Inflammatory macrophage treated with lipopolysaccharide for 1 hour (primary cell): Measurements from ENCODE around the gene ACKR2.

Source experiments
- DNase-seq, 2 donors: peaks; one replicate each; pipeline ENCODE4 v3.0.0-alpha.2; 2020 to 2022

The ACKR2 gene

DNA sequence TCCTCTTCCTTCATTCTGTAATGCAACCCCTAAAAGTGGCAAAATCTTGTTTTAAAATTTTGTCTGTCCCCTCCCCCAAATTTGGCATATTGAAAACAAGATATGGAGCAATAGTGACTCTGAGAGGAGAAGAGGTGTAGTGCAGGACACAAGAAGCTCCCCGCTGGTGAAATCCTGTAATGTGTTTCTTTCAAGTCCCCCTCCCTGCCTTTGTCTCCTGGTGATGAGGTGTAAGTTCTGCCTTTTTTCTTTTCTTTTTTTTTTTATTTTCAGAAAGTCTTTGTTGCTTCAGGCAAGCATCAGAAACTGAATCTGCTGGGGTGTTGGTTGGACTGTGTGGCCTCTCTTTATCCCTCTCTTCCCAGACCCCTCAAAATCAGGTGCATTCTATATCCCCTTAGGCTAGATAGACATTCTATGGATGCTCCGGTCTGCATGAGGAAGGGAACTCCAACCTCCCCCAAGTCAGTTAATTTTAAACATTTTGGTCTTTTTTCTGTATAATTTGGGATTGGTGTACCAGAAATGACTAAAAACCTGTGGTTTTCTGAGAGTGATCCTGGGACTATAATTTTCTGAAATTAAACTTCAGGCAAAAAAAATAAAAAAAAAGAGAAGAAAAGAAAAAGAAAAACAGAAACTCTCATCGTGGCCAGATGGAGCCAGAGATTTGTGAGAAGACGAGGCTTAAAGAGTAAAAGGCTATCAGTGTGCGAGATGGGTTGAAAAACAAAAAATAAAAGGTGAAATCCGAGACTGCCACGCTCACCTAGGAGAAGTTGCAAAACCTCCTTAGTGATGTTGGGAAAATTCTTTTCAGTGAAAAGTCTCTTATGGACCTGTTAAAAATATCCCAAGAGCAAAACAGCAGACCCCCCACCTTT, 21.4 kb downstream of the ACKR2 start:
- DNase-seq = no peak

DNA sequence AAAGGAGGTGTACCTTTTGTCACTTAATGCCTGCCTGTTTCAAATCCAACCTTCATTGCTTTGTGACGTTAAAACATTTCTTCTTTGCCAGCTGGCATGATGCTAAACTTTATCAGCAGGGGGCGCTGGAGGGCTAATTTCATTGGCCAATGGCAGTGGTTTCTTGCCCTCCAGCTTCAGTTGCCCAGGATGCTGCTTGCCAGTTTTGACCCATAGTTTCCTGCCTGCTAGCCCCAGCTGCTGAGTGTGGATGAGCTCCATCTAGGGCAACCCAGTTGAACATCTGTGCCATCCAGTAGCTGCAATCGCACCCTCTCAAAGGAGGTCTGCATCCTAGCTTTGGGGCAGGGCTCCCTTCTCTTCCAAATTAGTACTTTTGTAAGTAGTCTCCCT, 22.1 kb downstream of the ACKR2 start:
- peak; percentile 56 to 93 for DNase-seq

- DNase-seq = no peak
These were observed 27.2 kb downstream of the ACKR2 start for GRCh38 chr3:42836150-42837123.

DNA sequence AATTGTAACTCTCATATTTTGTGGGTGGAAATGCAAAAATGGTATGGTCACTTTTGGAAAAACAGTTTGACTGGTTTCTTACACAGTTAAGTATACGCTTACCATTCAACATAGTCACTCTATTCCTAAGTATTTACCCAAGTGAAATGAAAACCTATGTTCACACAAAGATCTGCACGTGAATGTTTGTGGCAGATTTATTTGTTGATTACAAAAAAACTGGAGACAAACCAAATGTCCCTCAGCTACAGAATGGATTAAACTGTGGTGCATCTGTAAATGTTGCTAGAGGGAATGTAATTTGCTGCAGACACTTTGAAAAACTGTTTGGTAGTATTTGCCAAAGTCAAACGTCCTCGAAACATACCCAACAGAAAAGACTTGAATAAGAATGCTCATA, 29.3 kb downstream of the ACKR2 start:
- no peak for DNase-seq

- DNase-seq = peak; percentile 52 to 74
These were observed 30.4 kb downstream of the ACKR2 start for GRCh38 chr3:42839616-42840015.

GRCh38 chr3:42841332-42841731, 32.1 kb downstream of the ACKR2 start:
- DNase-seq = no peak

DNA sequence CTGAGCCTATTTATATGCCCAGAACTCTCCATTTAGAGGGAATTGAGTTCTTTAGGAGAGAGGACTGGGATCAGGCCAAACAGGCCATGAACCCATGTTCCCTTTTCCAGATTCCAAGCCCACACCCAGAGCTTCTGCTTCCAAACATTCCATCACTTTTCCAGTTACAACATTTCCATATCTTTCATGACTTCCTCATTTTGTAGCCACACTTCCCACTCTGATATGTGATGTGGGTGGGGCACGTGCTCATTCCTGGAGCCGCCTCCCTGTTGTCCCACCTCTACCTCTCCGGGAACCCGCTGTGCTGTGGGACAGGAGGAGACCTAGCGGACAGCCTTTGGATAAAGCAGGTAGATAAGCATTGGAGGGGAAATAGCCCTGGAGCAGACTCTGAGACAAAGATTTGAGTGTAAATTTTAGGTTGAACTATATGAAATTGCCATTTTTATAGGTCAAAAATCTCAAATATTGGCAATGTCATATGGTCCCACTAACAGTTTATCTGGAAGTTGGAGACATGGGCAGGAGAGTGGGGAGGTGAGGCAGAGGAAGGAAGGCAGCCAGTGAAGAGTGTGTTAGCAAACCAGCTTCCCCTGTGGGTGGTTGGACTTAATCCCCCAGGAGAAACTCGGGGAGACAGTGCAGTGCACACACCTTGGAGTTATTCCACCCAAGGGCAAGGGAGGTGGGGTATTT, 34.6 kb downstream of the ACKR2 start:
- DNase-seq = peak in 1 of 2 donors; percentile 20

- DNase-seq = no peak
These were observed 35.1 kb downstream of the ACKR2 start for GRCh38 chr3:42844412-42844713.

GRCh38 chr3:42844815-42845214, 35.6 kb downstream of the ACKR2 start:
- no peak for DNase-seq

- peak; percentile 37 to 46 for DNase-seq
These were observed 37.7 kb downstream of the ACKR2 start for GRCh38 chr3:42846685-42847522.

DNA sequence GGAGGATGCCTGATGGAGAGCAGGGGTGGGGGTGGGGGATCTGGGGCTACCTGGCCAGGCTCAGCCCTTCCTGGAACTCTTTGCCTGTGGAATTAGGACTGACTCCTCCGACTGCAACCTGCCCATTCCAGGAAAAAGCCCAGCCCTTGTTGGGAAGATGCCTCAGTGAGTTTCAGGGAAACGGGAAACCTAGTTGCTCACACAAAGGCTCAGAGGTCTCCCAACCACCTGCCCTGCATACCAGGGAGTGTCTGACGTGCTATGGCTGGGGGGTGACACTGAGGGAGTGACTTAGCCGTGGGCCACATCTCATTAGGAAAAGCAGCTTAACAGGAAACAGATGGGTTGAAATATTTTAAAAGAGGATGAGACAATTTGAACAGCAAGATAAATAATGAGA, 38.5 kb downstream of the ACKR2 start:
- no peak for DNase-seq

DNA sequence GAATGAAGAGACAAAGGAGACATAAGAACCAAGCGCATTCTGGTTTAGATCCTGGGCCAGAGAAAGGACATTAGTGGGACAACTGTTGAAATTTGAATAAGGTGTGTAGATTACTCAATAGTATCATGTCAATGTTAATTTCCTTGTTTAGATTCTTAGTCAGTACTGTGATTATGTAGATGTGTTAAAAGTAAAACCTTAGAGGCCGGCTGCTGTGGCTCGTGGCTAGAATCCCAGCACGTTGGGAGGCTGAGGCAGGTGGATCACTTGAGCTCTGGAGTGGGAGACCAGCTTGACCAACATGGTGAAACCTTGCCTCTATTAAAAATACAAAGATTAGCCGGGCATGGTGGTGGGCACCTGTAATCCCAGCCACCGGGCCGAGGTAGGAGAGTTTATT, 39.8 kb downstream of the ACKR2 start:
- DNase-seq = no peak

DNA sequence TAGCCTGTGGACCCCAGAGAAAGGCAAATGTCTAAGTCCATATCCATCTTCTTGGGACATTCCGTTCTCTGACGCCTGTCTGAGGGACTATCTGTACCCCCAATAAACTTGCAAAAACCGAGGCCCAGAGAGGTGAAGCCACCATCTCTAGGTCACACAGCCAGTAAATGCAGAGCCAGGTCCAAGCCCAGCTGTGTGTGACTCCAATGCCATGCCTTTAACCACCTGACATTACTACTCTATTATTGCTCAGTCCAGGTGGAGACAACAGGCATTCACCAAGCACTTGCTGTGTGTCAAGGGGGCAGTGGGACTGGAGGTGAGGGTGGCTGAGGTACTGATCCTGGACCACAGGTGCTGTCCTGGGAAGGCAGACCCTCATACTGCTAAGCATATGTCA, 41.0 kb downstream of the ACKR2 start:
- no peak for DNase-seq

DNA sequence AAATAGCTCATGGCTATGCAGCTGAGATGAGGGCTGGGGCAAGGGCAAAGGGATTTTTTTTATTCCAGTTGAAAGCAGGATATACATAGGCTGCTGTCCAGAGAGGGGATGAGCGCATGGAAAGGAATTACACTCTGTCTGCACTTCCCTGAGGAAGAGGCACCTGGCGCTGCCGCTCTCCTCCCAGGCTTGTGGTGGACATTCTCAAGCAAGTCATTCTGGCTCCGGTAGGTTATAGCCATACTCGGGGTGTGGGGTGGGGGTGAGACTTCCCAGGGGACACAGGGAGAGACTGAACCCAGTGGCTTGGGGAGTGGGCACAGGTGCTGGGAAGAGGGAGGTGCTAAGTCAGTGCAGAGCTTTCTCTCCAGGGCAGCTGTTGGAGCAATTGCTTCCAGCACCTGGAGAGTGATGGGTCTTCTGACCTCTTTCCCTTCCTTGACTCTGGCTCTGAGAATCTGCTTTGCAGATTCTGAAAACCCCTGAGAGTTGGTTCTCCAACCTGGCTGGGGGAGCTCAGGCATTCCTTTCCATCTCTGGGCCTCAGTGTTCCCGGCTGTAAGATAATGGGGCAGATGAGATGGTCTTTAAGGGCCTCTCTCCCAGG, 42.1 kb downstream of the ACKR2 start:
- DNase-seq = no peak

DNA sequence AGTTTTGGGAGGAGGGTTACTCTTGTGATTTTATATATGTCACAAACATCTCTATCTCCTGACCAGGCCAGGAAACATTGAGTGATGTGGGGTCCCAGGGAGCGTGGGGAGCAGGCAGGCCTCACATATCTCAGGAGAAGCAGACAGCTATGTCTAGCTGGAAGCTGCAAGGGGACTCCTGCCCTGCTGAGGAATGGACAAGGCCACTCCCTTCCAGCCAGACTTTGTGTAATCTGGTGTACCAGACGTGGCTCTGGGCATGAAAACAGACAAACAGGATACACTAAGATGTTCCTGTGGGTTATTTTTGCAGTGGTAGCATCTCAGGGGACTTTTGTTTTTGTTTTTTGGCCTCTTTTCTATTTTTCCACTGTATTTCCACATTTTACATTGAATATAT, 43.2 kb downstream of the ACKR2 start:
- DNase-seq = no peak

- no peak for DNase-seq
These were observed 43.8 kb downstream of the ACKR2 start for GRCh38 chr3:42853056-42853455.

DNA sequence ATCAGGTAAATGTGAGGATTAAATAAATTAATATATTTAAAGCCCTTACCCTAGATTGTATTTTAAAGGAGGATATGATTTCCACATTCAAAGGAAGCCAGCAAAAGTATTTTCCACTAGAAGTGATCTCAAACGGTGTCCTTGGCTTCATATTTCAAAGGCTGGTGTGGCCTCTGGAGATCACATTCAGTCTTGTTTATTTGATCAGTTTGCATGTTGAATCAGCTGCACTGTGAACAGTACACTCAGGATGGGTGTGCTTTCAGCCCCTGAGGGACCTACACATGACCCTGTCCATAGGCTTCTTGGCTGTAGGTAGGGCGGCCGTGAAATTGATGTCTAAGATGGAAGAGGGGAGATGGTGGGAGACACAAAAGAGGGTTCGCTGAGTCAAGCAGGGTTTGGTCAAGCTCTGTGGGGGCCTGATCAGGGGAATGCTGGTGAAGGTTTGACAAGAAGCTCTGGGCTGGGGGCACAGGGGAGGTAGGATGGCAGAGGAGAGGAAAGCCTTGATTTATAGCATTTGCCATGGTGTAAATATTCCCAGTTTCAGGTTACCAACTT, 44.6 kb downstream of the ACKR2 start:
- no peak for DNase-seq

DNA sequence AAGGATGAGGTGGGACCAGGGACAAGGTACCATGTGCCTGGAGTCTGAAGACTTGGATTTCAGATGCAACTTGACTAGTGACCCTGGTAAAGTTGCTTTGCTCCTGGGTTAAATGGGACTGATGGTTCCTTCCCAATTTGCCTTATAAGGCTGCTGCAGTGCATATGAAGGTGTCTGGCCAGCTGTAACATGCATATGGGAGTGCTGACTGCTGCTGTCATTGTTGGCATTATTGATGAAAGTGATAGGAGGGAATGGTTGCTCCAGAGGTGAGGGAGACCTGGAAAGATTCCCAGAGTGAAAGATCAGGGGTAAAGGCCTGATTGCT, 45.9 kb downstream of the ACKR2 start:
- no peak for DNase-seq

DNA sequence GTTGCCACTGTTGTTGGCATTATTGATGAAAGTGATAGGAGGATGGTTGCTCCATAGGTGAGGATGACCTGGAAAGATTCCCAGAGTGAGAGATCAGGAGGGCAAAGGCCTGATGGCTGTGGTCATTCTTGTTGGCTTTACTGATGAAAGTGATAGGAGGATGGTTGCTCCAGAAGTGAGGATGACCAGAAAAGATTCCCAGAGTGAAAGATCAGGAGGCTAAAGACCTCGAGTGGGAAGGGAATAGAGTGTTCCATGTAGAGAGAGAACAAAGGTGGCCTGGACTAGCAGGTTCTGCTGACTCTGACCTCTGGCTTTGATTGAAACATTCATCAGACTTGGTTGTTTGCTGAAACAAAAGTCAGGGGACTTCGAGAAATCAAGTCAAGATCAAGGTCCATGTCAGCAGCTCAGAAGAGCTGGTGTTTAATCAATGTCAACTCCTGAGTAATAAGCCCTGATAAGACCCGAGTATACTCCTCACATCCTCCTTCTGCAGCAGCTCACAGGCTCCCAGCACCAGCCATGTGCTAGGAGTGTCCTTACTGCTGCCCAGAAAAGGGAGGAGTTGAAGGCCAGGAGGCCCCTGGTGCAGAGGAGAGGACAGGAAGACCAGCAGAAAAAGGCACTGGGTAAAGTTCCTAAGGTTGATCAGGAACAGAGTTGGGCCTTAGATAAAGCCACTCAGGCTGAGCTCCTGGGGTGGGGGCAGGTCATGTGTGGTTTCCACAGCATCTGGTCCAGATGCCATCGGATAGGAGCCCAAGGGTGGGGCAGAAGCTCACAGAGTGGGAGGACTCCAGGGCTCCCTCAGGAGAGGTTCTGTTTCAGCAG, 46.5 kb downstream of the ACKR2 start:
- DNase-seq = no peak

GRCh38 chr3:42856544-42856943, 47.3 kb downstream of the ACKR2 start:
- no peak for DNase-seq
